ENCODE measurements around the gene KIAA1671.

Gene KIAA1671

GRCh38 chr22:24981066-24981465 is 28.6 kb downstream of the KIAA1671 start:
- no peak for DNase-seq (ENCODE audit: low read depth in 1 of 2, low spot score in 1 of 2)

- no peak for DNase-seq (ENCODE audit: low read depth in 1 of 2, low spot score in 1 of 2)
Measured at GRCh38 chr22:24981656-24982055, 29.1 kb downstream of the KIAA1671 start.

GRCh38 chr22:24982301-24983056 is 30.0 kb downstream of the KIAA1671 start:
- DNase-seq (ENCODE audit: low read depth in 1 of 2, low spot score in 1 of 2) = no peak

GRCh38 chr22:24983151-24983550 is 30.6 kb downstream of the KIAA1671 start:
- DNase-seq (ENCODE audit: low read depth in 1 of 2, low spot score in 1 of 2) = no peak

GRCh38 chr22:24984122-24984521 is 31.6 kb downstream of the KIAA1671 start:
- no peak for DNase-seq (ENCODE audit: low read depth in 1 of 2, low spot score in 1 of 2)

- no peak for DNase-seq (ENCODE audit: low read depth in 1 of 2, low spot score in 1 of 2)
Measured at GRCh38 chr22:24985826-24986214, 33.3 kb downstream of the KIAA1671 start.

- no peak for DNase-seq (ENCODE audit: low read depth in 1 of 2, low spot score in 1 of 2)
Measured at GRCh38 chr22:24986816-24987215, 34.3 kb downstream of the KIAA1671 start.

GRCh38 chr22:24989135-24989534 is 36.6 kb downstream of the KIAA1671 start:
- DNase-seq (ENCODE audit: low read depth in 1 of 2, low spot score in 1 of 2) = no peak

GRCh38 chr22:24989541-24989951 is 37.0 kb downstream of the KIAA1671 start:
- DNase-seq (ENCODE audit: low read depth in 1 of 2, low spot score in 1 of 2) = no peak

GRCh38 chr22:24990344-24990905 is 37.9 kb downstream of the KIAA1671 start:
- DNase-seq (ENCODE audit: low read depth in 1 of 2, low spot score in 1 of 2) = no peak

- no peak for DNase-seq (ENCODE audit: low read depth in 1 of 2, low spot score in 1 of 2)
Measured at GRCh38 chr22:24992946-24993345, 40.4 kb downstream of the KIAA1671 start.

- no peak for DNase-seq (ENCODE audit: low read depth in 1 of 2, low spot score in 1 of 2)
Measured at GRCh38 chr22:24994070-24994763, 41.7 kb downstream of the KIAA1671 start.

- DNase-seq (ENCODE audit: low read depth in 1 of 2, low spot score in 1 of 2) = no peak
Measured at GRCh38 chr22:24995649-24996180, 43.2 kb downstream of the KIAA1671 start.

- DNase-seq (ENCODE audit: low read depth in 1 of 2, low spot score in 1 of 2) = no peak
Measured at GRCh38 chr22:24996420-24996952, 44.0 kb downstream of the KIAA1671 start.

GRCh38 chr22:24997023-24997422 is 44.5 kb downstream of the KIAA1671 start:
- DNase-seq (ENCODE audit: low read depth in 1 of 2, low spot score in 1 of 2) = no peak

GRCh38 chr22:25000686-25001085 is 48.2 kb downstream of the KIAA1671 start:
- no peak for DNase-seq (ENCODE audit: low read depth in 1 of 2, low spot score in 1 of 2)

GRCh38 chr22:25002241-25002985 is 49.9 kb downstream of the KIAA1671 start:
- no peak for DNase-seq (ENCODE audit: low read depth in 1 of 2, low spot score in 1 of 2)

- no peak for DNase-seq (ENCODE audit: low read depth in 1 of 2, low spot score in 1 of 2)
Measured at GRCh38 chr22:25006354-25006753, 53.8 kb downstream of the KIAA1671 start.

- no peak for DNase-seq (ENCODE audit: low read depth in 1 of 2, low spot score in 1 of 2)
Measured at GRCh38 chr22:25007444-25008106, 55.1 kb downstream of the KIAA1671 start.

GRCh38 chr22:25008666-25009065 is 56.1 kb downstream of the KIAA1671 start:
- no peak for DNase-seq (ENCODE audit: low read depth in 1 of 2, low spot score in 1 of 2)

- DNase-seq (ENCODE audit: low read depth in 1 of 2, low spot score in 1 of 2) = no peak
Measured at GRCh38 chr22:25012741-25013143, 60.2 kb downstream of the KIAA1671 start.

Measured in activated T-helper 1 cell treated with anti-CD3 and anti-CD28 coated beads, Interleukin-2, amount 50 U/mL, for 16 hours (primary cell).